H9 (cell line): ENCODE data around the gene S100B. TPM values are rescaled to one million over a fixed set of nuclear protein-coding genes. Genes with fewer than 3 reads are reported as not detected.

Source experiments
- DNase-seq: peaks from one replicate; pipeline ENCODE4 v3.0.0-alpha.2; 2017
- H2AFZ ChIP-seq: one replicate; pipeline ENCODE4 v1.6.1; 2013; ENCODE audit warnings: mild to moderate bottlenecking, low read length, control low read depth, moderate library complexity
- H2AK5ac ChIP-seq: 2 replicates; pipeline ENCODE4 v1.6.1; 2013; ENCODE audit warnings: low read length, control low read depth, mixed read lengths; ENCODE audit not compliant: insufficient read length
- H2BK120ac ChIP-seq: one replicate; pipeline ENCODE4 v1.6.1; 2013; ENCODE audit warnings: low read depth, mild to moderate bottlenecking, low read length, control low read depth, inconsistent platforms; ENCODE audit not compliant: poor library complexity, severe bottlenecking
- H2BK12ac ChIP-seq: 2 replicates; pipeline ENCODE4 v1.6.1; 2013; ENCODE audit warnings: low read length, control low read depth, mixed read lengths, low read depth; ENCODE audit not compliant: insufficient read length
- H2BK15ac ChIP-seq: 2 replicates; pipeline ENCODE4 v1.6.1; 2013; ENCODE audit warnings: low read depth, low read length, control low read depth
- H2BK20ac ChIP-seq: one replicate; pipeline ENCODE4 v1.6.1; 2013; ENCODE audit warnings: low read depth, mild to moderate bottlenecking, low read length, control low read depth, inconsistent platforms; ENCODE audit not compliant: poor library complexity, severe bottlenecking
- H2BK5ac ChIP-seq: 2 replicates; pipeline ENCODE4 v1.6.1; 2013; ENCODE audit warnings: low read length, control low read depth, mixed read lengths; ENCODE audit not compliant: insufficient read length
- H3K14ac ChIP-seq: 2 replicates; pipeline ENCODE4 v1.6.1; 2013; ENCODE audit warnings: low read length, control low read depth; ENCODE audit not compliant: insufficient read depth
- H3K18ac ChIP-seq: 2 replicates; pipeline ENCODE4 v1.6.1; 2013; ENCODE audit warnings: low read depth, mild to moderate bottlenecking, mixed read lengths, low read length, control low read depth; ENCODE audit not compliant: insufficient read length
- H3K23ac ChIP-seq: 2 replicates; pipeline ENCODE4 v1.6.1; 2013; ENCODE audit warnings: low read length, control low read depth, mixed read lengths, low read depth; ENCODE audit not compliant: insufficient read length
- H3K23me2 ChIP-seq: 2 replicates; pipeline ENCODE4 v1.6.1; 2013; ENCODE audit warnings: low read depth, mild to moderate bottlenecking, mixed read lengths, low read length, control low read depth; ENCODE audit not compliant: insufficient read length, poor library complexity, severe bottlenecking
- H3K27ac ChIP-seq: 2 replicates; pipeline ENCODE4 v1.5.1; 2013; ENCODE audit warnings: low read length, control low read depth, mixed read lengths, low read depth; ENCODE audit not compliant: insufficient read length
- H3K27me3 ChIP-seq: 2 replicates; pipeline ENCODE4 v1.6.1; 2013; ENCODE audit warnings: low read length, control low read depth, inconsistent platforms; ENCODE audit not compliant: insufficient read depth
- H3K4ac ChIP-seq: 2 replicates; pipeline ENCODE4 v1.6.1; 2013; ENCODE audit warnings: low read depth, mild to moderate bottlenecking, control low read depth, inconsistent platforms, low read length, moderate library complexity
- H3K4me1 ChIP-seq: 2 replicates; pipeline ENCODE4 v1.6.1; 2013; ENCODE audit warnings: low read length, control low read depth, inconsistent platforms; ENCODE audit not compliant: insufficient read depth
- H3K4me2 ChIP-seq: 2 replicates; pipeline ENCODE4 v1.6.1; 2013; ENCODE audit warnings: low read length, control low read depth, mixed read lengths; ENCODE audit not compliant: insufficient read length, insufficient read depth
- H3K56ac ChIP-seq: 2 replicates; pipeline ENCODE4 v1.6.1; 2013; ENCODE audit warnings: low read depth, mild to moderate bottlenecking, mixed read lengths, low read length, control low read depth; ENCODE audit not compliant: insufficient read length
- H3K79me1 ChIP-seq: 2 replicates; pipeline ENCODE4 v1.6.1; 2013; ENCODE audit warnings: low read depth, mild to moderate bottlenecking, moderate library complexity, low read length, control low read depth, inconsistent platforms; ENCODE audit not compliant: insufficient read depth, poor library complexity, severe bottlenecking
- H3K79me2 ChIP-seq: 2 replicates; pipeline ENCODE4 v1.6.1; 2013; ENCODE audit warnings: low read length, control low read depth, inconsistent platforms; ENCODE audit not compliant: insufficient read depth
- H3K9ac ChIP-seq: 2 replicates; pipeline ENCODE4 v1.6.1; 2013; ENCODE audit warnings: low read length, control low read depth, mixed read lengths; ENCODE audit not compliant: insufficient read length; ENCODE audit errors: extremely low read depth
- H3K9me3 ChIP-seq: one replicate; pipeline ENCODE4 v1.6.1; 2013; ENCODE audit warnings: low read depth, low read length, inconsistent platforms; ENCODE audit not compliant: control insufficient read depth
- H3T11ph ChIP-seq: one replicate; pipeline ENCODE4 v1.6.1; 2013; ENCODE audit warnings: mild to moderate bottlenecking, low read length, control low read depth, inconsistent platforms
- H4K20me1 ChIP-seq: one replicate; pipeline ENCODE4 v1.6.1; 2013; ENCODE audit not compliant: control insufficient read depth, insufficient read length, insufficient read depth
- H4K5ac ChIP-seq: 2 replicates; pipeline ENCODE4 v1.6.1; 2013; ENCODE audit warnings: low read depth, mild to moderate bottlenecking, mixed read lengths, low read length, control low read depth; ENCODE audit not compliant: insufficient read length
- H4K8ac ChIP-seq: replicated peaks from 2 replicates; pipeline ENCODE4 v1.6.1; 2013; ENCODE audit warnings: low read length, control low read depth, mixed read lengths, low read depth; ENCODE audit not compliant: insufficient read length
- H4K91ac ChIP-seq: 2 replicates; pipeline ENCODE4 v1.6.1; 2013; ENCODE audit warnings: low read depth, mild to moderate bottlenecking, moderate library complexity, mixed read lengths, low read length, control low read depth; ENCODE audit not compliant: insufficient read length
- H3K27ac Mint-ChIP-seq, 3 experiments: 2 replicates in 2 of 3; 3 replicates in 1 of 3; pipeline ENCODE4 v1.8.0; 2020 to 2021; ENCODE audit warnings: mixed read lengths in 3 of 3, mild to moderate bottlenecking in 1 of 3, moderate library complexity in 1 of 3
- H3K27me3 Mint-ChIP-seq: 2 replicates; pipeline ENCODE4 v1.8.0; 2021; ENCODE audit warnings: low read depth, mild to moderate bottlenecking, moderate library complexity, mixed read lengths
- H3K36me3 Mint-ChIP-seq, 3 experiments: 2 replicates in 2 of 3; 3 replicates in 1 of 3; pipeline ENCODE4 v1.8.0; 2020 to 2021; ENCODE audit warnings: low read depth in 3 of 3, mixed read lengths in 3 of 3; ENCODE audit not compliant: insufficient read depth in 1 of 3
- H3K4me1 Mint-ChIP-seq, 2 experiments: 2 replicates each; pipeline ENCODE4 v1.8.0; 2020; ENCODE audit warnings: mixed read lengths in 2 of 2
- H3K4me3 Mint-ChIP-seq, 2 experiments: 2 replicates in 1 of 2; 3 replicates in 1 of 2; pipeline ENCODE4 v1.8.0; 2020 to 2021; ENCODE audit warnings: mild to moderate bottlenecking in 2 of 2, mixed read lengths in 2 of 2, moderate library complexity in 1 of 2
- H3K9me3 Mint-ChIP-seq, 2 experiments: 2 replicates in 1 of 2; 3 replicates in 1 of 2; pipeline ENCODE4 v1.8.0; 2020; ENCODE audit warnings: mild to moderate bottlenecking in 2 of 2, mixed read lengths in 2 of 2, moderate library complexity in 1 of 2
- CTCF ChIP-seq: fragments of 200-600 bp; sonication (generic); conservative IDR thresholded peaks from 3 replicates; pipeline ENCODE4 v1.8.0; 2021; ENCODE audit warnings: antibody characterized with exemption, mild to moderate bottlenecking
- WGBS: extraction: QIAGEN DNeasy Blood & Tissue Kit; methylation state at CpG from one replicate; pipeline ENCODE4 v1.1.7; 2013; ENCODE audit warnings: missing lambda C conversion rate, low lambda C conversion rate, mixed read lengths; ENCODE audit not compliant: insufficient read length; ENCODE audit errors: extremely low coverage; 5-methylcytosine and 5-hydroxymethylcytosine counted together
- total RNA-seq: library from RNA; stranded (reverse); gene quantifications from 2 replicates; pipeline ENCODE4 v1.2.1, GENCODE V29; 2021

S100B gene
- total RNA-seq, 1 experiment from 2014 or later: 0.26 TPM

DNA sequence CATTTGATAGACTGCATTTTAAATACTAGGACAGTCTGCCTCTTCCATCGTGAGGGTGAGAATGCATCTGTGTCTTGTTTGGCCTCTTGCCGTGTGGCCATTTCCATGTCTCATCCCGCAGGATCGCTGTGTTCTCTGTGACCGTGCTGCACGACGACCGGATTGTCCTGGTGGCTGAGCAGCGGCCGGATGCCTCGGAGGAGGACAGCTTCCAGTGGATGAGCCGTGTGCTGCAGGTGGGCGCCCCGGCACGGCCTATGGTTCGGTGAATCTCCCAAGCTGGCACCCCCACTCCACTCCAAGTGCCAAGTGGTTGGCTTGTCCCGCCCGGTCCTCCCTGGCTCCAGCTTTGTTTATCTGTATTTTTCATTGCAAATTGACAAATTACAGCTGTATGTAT lies 55.2 kb downstream of the S100B start:
- H3K14ac ChIP-seq: no peak overlapping the region
- H2BK5ac ChIP-seq: no peak overlapping the region
- no peak overlapping the region for H2BK15ac ChIP-seq
- no peak for TF ChIP-seq CTCF
- no peak overlapping the region for H3K27ac ChIP-seq
- H3K23me2 ChIP-seq: no peaks in the 10 kb centered on the region
- no peak overlapping the region for H2BK120ac ChIP-seq
- no peak overlapping the region for H3K9ac ChIP-seq
- Mint-ChIP-seq H3K36me3 (peaks cover 12 to 64% (median 56%) of the 10 kb centered on the region in 3 experiments; a peak in 6 of 7 replicates), H3K9me3 (no peaks in the 10 kb centered on the region; a peak in 1 of 5 replicates), H3K27me3 (no peaks in the 10 kb centered on the region), H3K4me1 (peaks cover 0 to under 1% of the 10 kb centered on the region in 2 experiments; a peak in 1 of 4 replicates), H3K27ac (no peak overlapping the region), H3K4me3 (no peak overlapping the region)
- no peak overlapping the region for H3K4me2 ChIP-seq
- H3K23ac ChIP-seq: no peak overlapping the region
- peaks cover 2% of the 10 kb centered on the region for H4K20me1 ChIP-seq
- WGBS: no CpG with 5 or more reads among the region's 18 CpGs
- H2BK12ac ChIP-seq: no peak overlapping the region
- H2BK20ac ChIP-seq: no peak overlapping the region
- no peak overlapping the region for H2AFZ ChIP-seq
- no peaks in the 10 kb centered on the region for H3K9me3 ChIP-seq
- no peak overlapping the region for H4K91ac ChIP-seq
- no peak for DNase-seq
- H2AK5ac ChIP-seq: no peak overlapping the region
- no peak overlapping the region for H4K8ac ChIP-seq
- H3K4ac ChIP-seq: no peak overlapping the region
- no peaks in the 10 kb centered on the region for H3K27me3 ChIP-seq
- no peak overlapping the region for H3K56ac ChIP-seq
- no peaks in the 10 kb centered on the region for H3K79me2 ChIP-seq
- no peaks in the 10 kb centered on the region for H3K4me1 ChIP-seq
- H3K18ac ChIP-seq: no peak overlapping the region
- H4K5ac ChIP-seq: no peak overlapping the region
- H3T11ph ChIP-seq: no peak overlapping the region
- no peaks in the 10 kb centered on the region for H3K79me1 ChIP-seq

Other genes with a start within 250 kb of the S100B start
- 23.0 and 25.2 TPM in 2 replicates for gene DIP2A, start 146.2 kb downstream of the S100B start, total RNA-seq
- gene PRMT2, start 30.6 kb upstream of the S100B start, total RNA-seq: 53.4 and 53.7 TPM in 2 replicates